Subcutaneous adipose tissue (tissue), 4 donors: ENCODE data around the gene SPTBN2. TPM values are rescaled to one million over a fixed set of nuclear protein-coding genes. Genes with fewer than 3 reads are reported as not detected.

ENCODE experiments used
- CTCF ChIP-seq: fragments of 450-650 bp; IDR thresholded peaks from one replicate; pipeline ENCODE4 v1.5.1; 2016; ENCODE audit warnings: low read depth, mild to moderate bottlenecking, control low read depth, antibody characterized with exemption, moderate library complexity
- total RNA-seq, 4 donors: library from RNA; depleted of rRNA; stranded (reverse); fragments of >200 nt; gene quantifications; one replicate each; pipeline ENCODE4 v1.1.0, GENCODE V29; 2016

Gene SPTBN2
- total RNA-seq, 4 donors from 2014 or later = 1.9 to 15.3 (median 5.2) TPM

GRCh38 chr11:66749091-66749490 is 20.1 kb upstream of the SPTBN2 start:
- no peak for TF ChIP-seq CTCF

- no peak for TF ChIP-seq CTCF
Measured at GRCh38 chr11:66747480-66747879, 18.5 kb upstream of the SPTBN2 start.

GRCh38 chr11:66745356-66746235 is 16.6 kb upstream of the SPTBN2 start:
- TF ChIP-seq CTCF = no peak

GRCh38 chr11:66744485-66745355 is 15.7 kb upstream of the SPTBN2 start:
- TF ChIP-seq CTCF = no peak

GRCh38 chr11:66743271-66743968 is 14.4 kb upstream of the SPTBN2 start:
- no peak for TF ChIP-seq CTCF

- TF ChIP-seq CTCF = no peak
Measured at GRCh38 chr11:66741153-66741552, 12.1 kb upstream of the SPTBN2 start.

GRCh38 chr11:66739983-66740382 is 11.0 kb upstream of the SPTBN2 start:
- TF ChIP-seq CTCF = no peak
